DMS114 treated with DMSO at 0.1 percent for 48 hours (cell line): Measurements from ENCODE around the gene LDLRAD1.
"Not testable (repeated sequence)": the region's sequence is repeated elsewhere in the genome, so short reads cannot be mapped to it uniquely, and the experiment has no call there.

Experiments
- DNase-seq: peaks from one replicate; lab custom pipeline; 2025; ENCODE audit not compliant: unreplicated experiment; lab: John Stamatoyannopoulos, UW

The LDLRAD1 gene

DNA sequence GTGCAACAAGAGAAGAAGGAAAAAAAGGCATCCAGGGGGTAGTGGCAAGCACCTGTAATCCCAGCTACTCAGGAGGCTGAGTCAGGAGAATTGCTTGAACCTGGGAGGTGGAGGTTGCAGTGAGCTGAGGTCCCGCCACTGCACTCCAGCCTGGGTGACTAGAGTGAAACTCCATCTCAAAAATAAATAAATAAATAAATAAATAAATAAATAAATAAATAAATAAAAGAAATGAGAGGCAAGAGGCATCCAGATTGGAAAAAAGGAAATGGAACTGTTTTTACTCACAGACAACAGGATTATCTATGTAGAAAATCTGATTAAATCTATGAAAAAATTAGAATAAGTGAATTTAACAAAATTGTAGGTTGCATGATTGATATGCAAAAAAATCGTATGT lies 23.5 kb downstream of the LDLRAD1 start:
- not testable (repeated sequence) for DNase-seq

DNA sequence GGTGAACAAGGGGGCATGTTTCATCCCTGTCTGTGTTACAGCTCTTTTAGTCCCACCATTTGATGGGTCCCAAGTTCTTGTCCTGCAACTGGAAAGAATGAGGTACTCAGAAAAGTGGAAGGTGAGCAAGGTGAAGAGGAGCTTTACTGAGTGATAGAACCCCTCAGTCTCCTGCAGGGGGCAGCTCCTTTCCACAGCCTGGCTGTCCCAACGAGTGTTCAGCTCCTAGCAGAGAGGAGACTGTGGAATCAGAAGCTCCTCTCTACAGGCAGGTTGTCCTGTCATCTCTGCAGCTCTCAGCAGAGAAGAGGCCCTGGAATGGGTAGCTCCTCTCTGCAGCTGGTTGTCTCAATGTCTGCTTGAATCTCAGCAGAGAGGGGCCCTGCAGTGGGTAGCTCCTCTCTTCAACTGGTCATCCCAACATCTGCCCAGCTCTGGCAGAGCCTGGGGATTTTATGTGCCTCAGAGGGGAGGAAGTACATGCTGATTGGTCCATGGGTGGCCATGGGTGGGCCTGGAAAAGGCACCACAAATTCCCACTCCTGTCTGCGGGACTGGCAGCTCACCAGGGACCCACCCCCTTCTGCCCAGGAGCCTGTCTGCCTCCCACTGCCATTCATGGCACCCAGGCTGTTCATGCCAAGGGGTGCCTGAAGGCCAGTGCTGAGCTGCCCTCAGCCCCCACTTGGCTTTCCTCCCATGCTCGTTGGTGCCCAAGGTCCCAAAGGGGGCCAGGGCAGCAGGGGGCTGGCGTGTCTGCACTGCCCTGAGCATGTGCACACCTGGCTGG lies 25.7 kb downstream of the LDLRAD1 start:
- no peak for DNase-seq

DNA sequence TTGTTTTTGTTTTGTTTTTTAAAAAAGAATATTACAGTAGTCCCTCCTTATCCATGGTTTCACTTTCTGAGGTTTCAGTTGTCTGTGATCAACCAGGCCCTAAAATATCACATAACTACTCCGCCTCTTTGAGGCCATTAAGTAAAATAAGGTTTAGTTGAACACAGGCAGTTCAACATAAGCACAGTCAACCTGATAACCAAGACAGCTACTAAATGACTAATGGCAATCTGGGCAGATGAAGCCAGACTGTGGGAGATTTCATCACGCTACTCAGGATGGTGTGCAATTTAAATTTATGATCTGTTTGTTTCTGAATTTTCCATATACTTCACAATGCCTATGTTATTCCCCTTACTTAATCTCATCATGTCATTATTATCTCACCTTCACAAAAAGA lies 30.1 kb downstream of the LDLRAD1 start:
- DNase-seq: no peak

DNA sequence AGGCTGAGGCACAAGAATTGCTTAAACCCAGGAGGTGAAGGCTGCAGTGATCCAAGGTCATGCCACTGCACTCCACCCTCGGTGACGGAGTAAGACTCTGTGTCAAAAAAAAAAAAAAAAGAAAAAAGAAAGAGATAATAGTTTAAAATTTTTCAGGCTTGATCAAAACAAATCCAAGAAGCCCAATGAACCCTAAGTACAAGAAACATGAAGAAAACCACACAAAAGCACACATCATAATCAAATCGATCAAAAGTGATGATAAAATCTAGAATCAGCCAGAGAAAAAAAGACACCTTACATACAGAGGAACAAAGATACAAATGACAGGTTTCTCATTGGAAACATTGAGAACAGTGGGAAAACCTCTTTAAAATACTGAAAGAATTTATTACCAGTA lies 31.5 kb downstream of the LDLRAD1 start:
- DNase-seq: no peak

DNA sequence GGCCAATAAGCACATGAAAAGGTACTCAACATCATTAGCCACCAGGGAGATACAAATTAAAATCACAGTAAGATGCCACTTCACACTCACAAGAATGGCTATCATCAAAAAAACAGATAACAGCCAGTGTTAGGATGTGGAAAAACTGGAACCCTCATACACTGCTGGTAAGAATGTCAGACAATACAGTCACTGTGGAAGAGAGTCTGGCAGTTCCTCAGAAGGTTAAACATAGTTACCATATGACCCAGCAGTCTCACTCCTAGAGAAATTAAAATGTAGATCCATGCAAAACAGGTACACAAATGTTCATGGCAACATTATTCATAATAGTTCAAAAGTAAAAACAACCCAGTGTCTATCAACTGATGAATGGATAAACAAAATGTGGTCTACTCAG lies 33.3 kb downstream of the LDLRAD1 start:
- no peak for DNase-seq

DNA sequence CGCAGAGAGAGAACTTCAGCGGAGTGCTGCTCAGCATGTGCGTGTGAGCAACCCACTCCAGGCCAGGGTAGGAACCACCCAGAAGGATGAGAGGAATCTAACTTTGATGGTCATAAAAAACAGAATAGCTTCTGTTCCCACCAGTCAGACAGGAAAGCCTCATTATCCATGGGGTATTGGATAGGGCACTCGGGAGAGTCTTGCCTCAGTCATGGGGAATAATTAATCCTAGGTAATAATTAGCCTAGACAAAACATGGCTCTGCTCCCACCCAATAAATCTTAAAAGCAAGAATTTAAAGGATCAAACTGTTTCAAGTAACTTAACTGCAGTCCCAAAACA lies 35.3 kb downstream of the LDLRAD1 start:
- no peak for DNase-seq

DNA sequence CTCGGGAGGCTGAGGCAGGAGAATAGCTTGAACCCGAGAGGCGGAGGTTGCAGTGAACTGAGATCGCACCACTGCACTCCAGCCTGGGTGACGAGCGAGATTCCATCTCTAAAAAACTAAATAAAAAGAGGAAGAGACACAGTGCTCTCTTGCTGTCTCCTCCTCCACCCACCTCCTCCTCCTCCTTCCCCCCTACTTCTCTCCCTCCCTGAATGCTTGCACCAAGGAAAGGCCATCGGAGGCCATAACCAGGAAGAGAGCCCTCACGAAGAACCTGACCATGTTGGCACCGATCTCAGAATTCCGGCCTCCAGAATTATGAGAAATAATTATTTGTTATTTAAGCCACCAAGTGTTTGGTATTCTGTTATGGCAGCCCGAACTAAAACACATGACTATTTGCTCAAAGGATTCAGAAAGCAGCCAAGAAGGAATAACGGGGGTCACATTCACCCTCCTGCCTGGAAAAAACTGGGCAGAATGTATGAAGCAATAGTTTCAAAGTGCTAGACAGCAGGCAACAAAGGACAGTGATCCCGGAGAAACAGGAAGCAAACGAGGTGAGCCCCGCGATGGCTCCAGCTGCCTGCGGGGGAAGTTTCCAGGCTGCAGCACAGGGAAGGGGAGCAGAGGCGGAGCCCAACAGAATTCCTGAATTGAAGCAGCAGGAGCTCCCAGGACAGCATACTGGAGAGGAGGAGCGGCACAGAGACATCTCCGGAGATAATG lies 35.8 kb downstream of the LDLRAD1 start:
- DNase-seq: no peak

DNA sequence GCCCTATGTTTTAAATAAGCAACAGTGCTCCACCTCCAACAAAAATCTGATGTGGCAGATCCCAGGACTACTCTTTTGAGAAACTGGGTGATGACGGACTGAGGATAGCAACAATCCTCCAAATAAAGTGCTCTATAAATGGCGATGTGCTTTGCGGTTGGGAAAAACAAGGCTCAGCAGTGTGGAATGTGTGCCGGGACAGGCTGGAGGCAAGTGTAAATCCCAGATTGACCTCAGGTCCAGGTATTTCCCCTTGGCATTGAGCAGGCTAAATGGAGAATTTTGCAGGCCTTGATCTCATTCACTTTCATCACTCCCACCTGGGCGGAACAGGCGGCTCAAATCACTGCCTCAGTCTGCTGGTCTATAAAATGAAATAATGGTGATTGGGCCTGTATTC lies 36.8 kb downstream of the LDLRAD1 start:
- no peak for DNase-seq

DNA sequence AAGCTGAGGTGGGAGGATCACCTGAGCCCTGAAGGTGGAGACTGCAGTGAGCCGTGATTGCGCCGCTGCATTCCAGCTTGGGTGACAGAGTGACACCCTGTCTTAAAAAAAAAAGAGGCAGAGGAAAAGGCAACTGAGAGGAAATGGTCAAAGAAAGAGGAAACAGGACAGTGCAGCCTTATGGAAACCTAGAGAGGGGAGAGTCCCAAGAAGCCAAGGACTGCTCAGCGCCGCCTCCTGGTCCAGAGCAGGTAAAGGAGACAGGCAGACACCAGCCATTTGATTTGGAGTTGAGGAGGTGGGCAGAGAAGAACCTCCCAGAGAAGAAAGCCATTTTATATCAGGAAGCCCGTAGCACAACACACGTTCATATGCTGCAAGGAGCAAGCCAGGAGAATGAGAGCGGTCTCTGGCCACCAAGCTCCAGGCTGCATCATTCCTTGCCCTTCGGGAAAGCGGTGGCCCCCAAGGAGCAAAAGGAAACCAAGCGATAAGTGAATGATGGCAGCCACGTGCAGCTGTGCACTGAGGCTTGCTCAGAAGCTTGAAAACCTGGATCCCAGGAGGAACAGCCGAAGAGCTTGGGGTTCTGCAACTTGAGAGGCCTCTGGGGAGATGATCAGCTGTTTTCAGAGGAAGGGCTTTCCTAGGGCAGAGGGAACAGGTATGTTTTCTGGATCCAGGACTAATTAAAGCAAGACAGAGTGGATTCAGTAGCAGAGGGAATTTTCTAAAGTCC lies 38.1 kb downstream of the LDLRAD1 start:
- no peak for DNase-seq

DNA sequence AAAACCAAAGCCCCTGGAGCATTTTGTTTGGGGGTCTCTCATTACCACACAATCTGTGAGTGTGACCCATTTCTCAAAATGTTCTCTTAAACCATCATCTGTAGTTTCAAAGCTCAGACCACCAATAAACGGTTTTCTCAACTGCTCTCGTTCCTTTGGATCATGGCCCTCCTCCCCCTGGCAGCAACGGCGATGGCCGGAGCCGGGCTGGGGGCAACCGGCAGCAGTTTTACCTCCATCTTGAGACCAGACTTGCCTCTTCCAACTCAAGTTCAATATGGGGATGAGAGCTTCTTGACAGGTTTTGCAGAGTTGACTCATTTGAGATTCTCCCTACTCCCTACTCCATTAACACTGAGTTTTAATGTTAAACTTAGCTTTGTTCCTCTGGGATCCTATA lies 42.1 kb downstream of the LDLRAD1 start:
- DNase-seq: no peak

DNA sequence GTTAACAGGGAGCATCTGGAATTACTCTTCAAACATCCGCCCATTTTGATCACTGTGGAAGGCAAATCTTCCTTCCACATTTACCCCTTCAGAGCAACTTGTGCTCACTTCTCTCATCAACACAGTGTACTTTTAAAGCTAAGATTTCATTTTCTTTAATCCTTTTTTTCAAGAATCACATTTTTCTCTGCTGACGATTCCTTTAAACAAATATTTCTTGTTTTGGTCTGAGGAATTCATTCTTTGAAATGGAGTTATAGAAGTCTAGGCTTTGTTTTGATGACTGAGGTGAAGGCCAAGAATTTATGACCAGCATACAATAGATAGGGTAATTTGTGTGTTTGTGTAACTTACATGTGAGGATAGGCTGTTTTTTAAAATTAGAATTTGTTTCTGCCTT lies 46.3 kb downstream of the LDLRAD1 start:
- DNase-seq: no peak

DNA sequence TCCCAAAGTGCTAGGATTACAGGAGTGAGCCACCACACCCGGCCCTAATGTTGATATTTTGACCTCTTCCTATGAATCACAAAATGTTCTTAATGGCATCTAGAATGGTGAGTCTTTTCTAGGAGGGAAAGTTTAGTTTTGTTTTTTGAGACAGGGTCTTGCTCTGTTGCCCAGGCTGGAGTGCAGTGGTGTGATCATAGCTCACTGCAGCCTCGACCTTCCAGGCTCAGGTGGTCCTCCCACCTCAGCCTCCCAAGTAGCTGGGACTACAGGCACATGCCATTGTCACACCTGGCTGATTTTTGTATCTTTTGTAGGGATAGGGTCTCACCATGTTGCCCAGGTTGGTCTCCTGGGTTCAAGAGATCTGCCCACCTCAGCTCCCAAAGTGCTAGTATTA lies 48.7 kb downstream of the LDLRAD1 start:
- not testable (repeated sequence) for DNase-seq

DNA sequence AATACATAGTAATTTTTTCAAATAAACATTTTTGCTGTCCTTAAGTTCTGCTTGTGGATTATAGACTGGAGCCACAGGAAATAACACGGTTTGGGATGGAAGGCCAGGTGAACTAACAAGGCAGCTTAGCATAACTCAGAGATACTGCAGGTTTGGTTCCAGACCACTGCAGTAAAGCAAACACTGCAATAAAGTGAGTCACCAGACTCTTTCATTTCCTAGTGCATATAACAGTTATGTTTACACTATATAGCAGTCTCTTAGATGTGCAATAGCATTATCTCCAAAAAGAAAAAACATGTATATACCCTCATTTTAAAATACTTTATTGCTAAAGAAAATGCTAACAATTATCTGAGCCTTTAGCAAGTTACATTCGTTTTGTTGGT lies 49.9 kb downstream of the LDLRAD1 start:
- no peak for DNase-seq

DNA sequence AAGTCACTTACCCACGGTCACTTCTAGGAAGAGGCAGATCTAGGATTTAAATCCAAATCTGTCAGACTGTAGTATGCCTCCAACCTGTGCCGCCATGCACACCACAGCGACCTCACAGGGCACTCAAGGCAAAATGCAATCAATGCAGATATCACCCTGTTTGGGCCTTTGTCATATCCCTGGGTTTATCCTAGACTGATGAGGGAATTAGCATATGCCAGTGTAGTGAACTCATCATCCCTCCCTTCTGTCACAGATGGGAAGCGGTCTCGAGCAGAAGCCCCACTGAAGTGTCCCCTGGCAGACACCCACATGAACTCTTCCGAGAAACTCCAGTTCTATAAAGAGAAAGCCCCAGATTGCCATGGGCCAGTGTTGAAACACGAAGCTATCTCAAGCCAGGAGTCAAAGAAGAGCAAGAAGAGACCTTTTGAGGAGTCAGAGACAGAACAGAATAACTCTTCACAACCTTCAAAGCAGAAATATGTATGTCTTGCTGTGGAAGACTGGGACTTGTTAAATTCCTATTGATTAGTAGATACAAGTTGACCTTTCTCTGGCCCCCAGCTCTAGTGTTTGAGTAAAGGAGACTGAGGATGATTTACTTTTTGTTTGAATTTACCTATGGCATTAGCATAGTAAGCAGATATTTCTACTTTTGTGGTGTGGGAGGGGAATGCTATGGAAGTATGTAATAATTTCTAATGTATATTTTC lies 50.4 kb downstream of the LDLRAD1 start:
- no peak for DNase-seq

DNA sequence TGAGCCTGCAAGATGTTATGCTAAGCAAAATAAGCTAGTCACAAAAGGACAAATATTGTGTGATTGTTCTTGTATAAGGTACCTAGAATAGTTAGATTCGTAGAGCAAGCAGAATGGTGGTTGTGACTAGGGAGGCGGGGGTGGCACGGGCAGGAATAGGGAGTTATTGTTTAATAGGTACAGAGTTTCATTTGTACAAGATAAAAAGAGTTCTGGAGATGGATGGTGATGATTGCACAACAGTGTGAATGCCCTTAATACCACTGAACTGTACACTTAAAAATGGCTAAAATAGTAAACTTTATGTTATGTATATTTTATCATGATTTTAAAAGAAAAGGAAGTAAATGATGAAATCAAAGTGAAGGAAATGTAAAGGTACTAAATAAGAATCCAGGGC lies 51.2 kb downstream of the LDLRAD1 start:
- DNase-seq: no peak

DNA sequence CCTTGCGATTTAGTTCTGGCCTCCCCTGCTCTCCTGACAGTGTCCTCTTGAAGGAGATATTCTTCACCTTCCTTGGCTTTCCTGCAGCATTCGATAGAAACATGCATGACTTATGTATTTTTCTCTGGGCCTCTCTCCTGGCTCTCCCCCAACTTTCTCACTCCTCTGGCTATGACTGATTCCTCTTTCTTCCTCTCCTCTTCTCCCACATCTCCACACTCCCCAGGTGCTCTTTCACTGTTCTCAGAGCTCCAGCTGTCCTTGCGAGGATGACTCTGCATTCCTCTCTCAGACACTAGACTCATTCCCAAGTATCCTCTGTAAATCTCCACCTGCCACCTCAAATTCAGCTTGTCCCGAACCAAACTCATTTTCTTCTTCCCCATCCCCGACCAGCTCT lies 53.9 kb downstream of the LDLRAD1 start:
- DNase-seq: no peak

DNA sequence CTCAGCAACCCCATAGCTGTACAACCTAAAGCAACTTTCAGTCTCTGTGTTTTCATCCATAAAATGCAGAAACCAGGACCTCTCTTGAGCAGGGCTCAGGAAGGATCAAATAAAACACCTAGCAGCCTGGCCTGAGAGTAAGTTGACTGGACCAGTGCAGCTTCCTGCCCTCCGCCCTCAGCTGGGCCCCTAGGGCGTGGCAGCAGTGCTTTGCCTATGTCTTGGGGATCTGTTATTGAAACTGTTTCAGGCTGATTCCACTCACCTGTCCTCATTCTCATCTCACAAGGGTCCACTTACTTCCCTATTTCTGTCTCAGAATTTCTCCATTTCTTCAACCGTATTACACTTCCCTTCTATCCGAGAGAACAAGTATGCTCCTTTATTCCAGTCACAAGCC lies 54.5 kb downstream of the LDLRAD1 start:
- no peak for DNase-seq

DNA sequence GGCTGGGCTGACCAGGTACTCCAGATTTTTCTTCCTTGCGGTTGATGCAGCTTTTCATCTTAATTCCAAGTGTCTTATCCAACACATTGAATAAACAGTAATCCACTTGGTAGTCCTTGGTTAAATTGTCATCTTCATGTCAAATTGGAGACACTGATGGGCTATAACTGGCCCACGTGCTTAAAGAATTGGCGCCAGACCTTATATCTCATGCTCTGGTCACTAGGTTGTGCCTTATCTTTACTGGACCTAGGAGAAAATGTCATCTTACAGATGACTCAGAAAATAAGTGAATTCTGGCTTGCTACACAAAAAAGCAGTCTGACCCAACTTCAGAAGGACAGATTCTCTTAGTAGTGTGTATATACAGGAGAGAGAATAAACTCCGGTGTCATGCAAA lies 55.6 kb downstream of the LDLRAD1 start:
- DNase-seq: no peak

DNA sequence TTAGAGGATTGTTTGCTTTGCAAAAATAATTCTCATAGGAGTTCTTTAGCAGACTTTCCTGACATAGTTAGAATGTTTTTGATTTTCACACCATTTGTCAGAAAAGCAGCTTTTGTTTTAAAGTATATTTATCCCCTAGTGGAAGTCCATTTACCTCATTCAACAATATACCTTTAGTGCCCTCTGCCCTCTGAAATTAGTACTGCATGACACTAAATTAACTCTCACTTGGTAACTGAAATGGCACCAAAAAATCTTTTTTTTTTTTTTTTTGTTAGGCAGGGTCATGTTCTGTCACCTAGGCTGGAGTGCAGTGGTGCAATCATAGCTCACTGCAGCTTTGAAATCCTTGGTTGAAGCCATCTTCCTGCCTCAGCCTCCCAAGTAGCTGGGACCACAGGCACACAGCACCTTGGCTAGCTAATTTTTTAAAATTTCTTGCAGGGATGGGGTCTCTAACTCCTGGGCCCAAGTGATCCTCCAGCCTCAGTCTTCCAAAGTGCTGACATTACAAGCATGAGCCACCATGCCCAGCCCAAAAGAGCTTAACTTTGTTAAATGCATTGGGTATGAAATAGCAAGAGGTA lies 58.2 kb downstream of the LDLRAD1 start:
- peak; percentile 32 for DNase-seq
